Lower leg skin (tissue), 3 donors: ENCODE data around the gene PLOD1.

Experiments used
- CTCF ChIP-seq, 3 donors: fragments of 450-650 bp; IDR thresholded peaks; one replicate each; pipeline ENCODE4 v1.5.1; 2016; ENCODE audit warnings: antibody characterized with exemption in 3 of 3, mild to moderate bottlenecking in 3 of 3, moderate library complexity in 2 of 3
- POLR2A ChIP-seq, 2 donors: fragments of 450-650 bp; IDR thresholded peaks; one replicate each; pipeline ENCODE4 v1.6.1; 2016 to 2017; ENCODE audit warnings: antibody characterized with exemption in 2 of 2, mild to moderate bottlenecking in 1 of 2, moderate library complexity in 1 of 2

GRCh38 chr1:11888206-11888876, 46.2 kb upstream of the PLOD1 start:
- TF ChIP-seq CTCF (IDR thresholded peaks at IDR 0.05) = no peak
- no peak for TF ChIP-seq POLR2A (IDR thresholded peaks at IDR 0.05)
